IMR-90 (cell line): ENCODE results near the gene TALDO1. TPM values are rescaled to one million over a fixed set of nuclear protein-coding genes. Genes with fewer than 3 reads are reported as not detected.

Source experiments
- ATAC-seq: fragments of 200-7000 bp; cut with Tn5 transposase; 2 replicates; pipeline ENCODE4 v1.9.1; 2020; ENCODE audit warnings: low read depth, mild to moderate bottlenecking, moderate library complexity
- BruUV-seq: library from RNA; stranded (reverse); fragments of 400-500 nt; replicated peaks from 2 replicates; lab custom pipeline; 2021; lab: Mats Ljungman, UMichigan
- CTCF ChIA-PET: fragments of 300-600 bp; formaldehyde crosslinking; extraction: SDS; loops from one replicate; lab custom pipeline; 2021; ENCODE audit warnings: antibody characterized with exemption; lab: Yijun Ruan, JAX
- POLR2A ChIA-PET: fragments of 300-600 bp; sonication (Branson Sonifier 250); formaldehyde crosslinking; loops from one replicate; lab custom pipeline; 2022; ENCODE audit warnings: antibody characterized with exemption; ENCODE audit not compliant: unreplicated experiment; lab: Charles Lee
- DNase-seq: peaks from one replicate; pipeline ENCODE4 v3.0.0; 2013
- H2AFZ ChIP-seq: replicated peaks from 2 replicates; pipeline ENCODE3; 2013; ENCODE audit warnings: low read length, mild to moderate bottlenecking; ENCODE audit not compliant: poor library complexity
- H2AK5ac ChIP-seq: 2 replicates; pipeline ENCODE4 v1.6.1; 2013; ENCODE audit warnings: low read depth, low read length, inconsistent platforms
- H2AK9ac ChIP-seq: replicated peaks from 2 replicates; pipeline ENCODE3; 2013; ENCODE audit warnings: mild to moderate bottlenecking, low read depth, low read length, moderate library complexity; ENCODE audit not compliant: poor library complexity
- H2BK120ac ChIP-seq: 2 replicates; pipeline ENCODE4 v1.6.1; 2013; ENCODE audit warnings: low read depth, low read length, inconsistent platforms
- H2BK15ac ChIP-seq: 3 replicates; pipeline ENCODE4 v1.6.1; 2013; ENCODE audit warnings: low read depth, low read length, inconsistent platforms
- H2BK20ac ChIP-seq: 2 replicates; pipeline ENCODE4 v1.6.1; 2013; ENCODE audit warnings: low read depth, mild to moderate bottlenecking, inconsistent platforms, low read length, moderate library complexity
- H2BK5ac ChIP-seq: 2 replicates; pipeline ENCODE4 v1.6.1; 2013; ENCODE audit warnings: mild to moderate bottlenecking, low read depth, low read length, inconsistent platforms; ENCODE audit not compliant: poor library complexity, severe bottlenecking
- H3K14ac ChIP-seq: replicated peaks from 2 replicates; pipeline ENCODE4 v1.6.1; 2013; ENCODE audit warnings: low read depth, low read length, inconsistent platforms
- H3K18ac ChIP-seq: 2 replicates; pipeline ENCODE4 v1.6.1; 2013; ENCODE audit warnings: low read depth, low read length, control low read depth
- H3K23ac ChIP-seq: 2 replicates; pipeline ENCODE4 v1.6.1; 2013; ENCODE audit warnings: low read depth, low read length, inconsistent platforms
- H3K27ac ChIP-seq: 2 replicates; pipeline ENCODE4 v1.5.1; 2013; ENCODE audit warnings: mild to moderate bottlenecking, control low read depth, low read length; ENCODE audit not compliant: insufficient read depth
- H3K27me3 ChIP-seq: 2 replicates; pipeline ENCODE4 v1.6.1; 2013; ENCODE audit warnings: low read length; ENCODE audit not compliant: control insufficient read depth, insufficient read depth
- H3K36me3 ChIP-seq: 2 replicates; pipeline ENCODE4 v1.6.1; 2013; ENCODE audit warnings: low read length, mixed read lengths; ENCODE audit not compliant: control insufficient read depth, insufficient read depth
- H3K4ac ChIP-seq: 2 replicates; pipeline ENCODE4 v1.6.1; 2013; ENCODE audit warnings: low read depth, low read length, inconsistent platforms
- H3K4me1 ChIP-seq: 2 replicates; pipeline ENCODE4 v1.6.1; 2013; ENCODE audit warnings: low read length, mixed read lengths; ENCODE audit not compliant: control insufficient read depth, insufficient read depth
- H3K4me2 ChIP-seq: 2 replicates; pipeline ENCODE4 v1.6.1; 2013; ENCODE audit warnings: low read depth, mild to moderate bottlenecking, control low read depth, low read length, moderate library complexity
- H3K4me3 ChIP-seq: 2 replicates; pipeline ENCODE4 v1.5.1; 2013; ENCODE audit warnings: low read depth, mild to moderate bottlenecking, control low read depth, low read length, moderate library complexity; ENCODE audit not compliant: insufficient read depth
- H3K56ac ChIP-seq: 2 replicates; pipeline ENCODE4 v1.6.1; 2013; ENCODE audit warnings: low read length, inconsistent platforms; ENCODE audit not compliant: insufficient read depth; ENCODE audit errors: extremely low read depth
- H3K79me1 ChIP-seq, 2 experiments: 2 replicates each; pipeline ENCODE4 v1.6.1; 2013; ENCODE audit warnings: low read length in 2 of 2, inconsistent platforms in 1 of 2, low read depth in 1 of 2
- H3K9ac ChIP-seq: 2 replicates; pipeline ENCODE4 v1.6.1; 2013; ENCODE audit warnings: low read depth, low read length, control low read depth
- H3K9me1 ChIP-seq: 2 replicates; pipeline ENCODE4 v1.6.1; 2013; ENCODE audit warnings: low read length, inconsistent platforms; ENCODE audit not compliant: insufficient read depth
- H3K9me3 ChIP-seq: 2 replicates; pipeline ENCODE4 v1.6.1; 2013; ENCODE audit warnings: low read length; ENCODE audit not compliant: control insufficient read depth, insufficient read depth
- H4K20me1 ChIP-seq: 2 replicates; pipeline ENCODE4 v1.6.1; 2013; ENCODE audit warnings: low read length, inconsistent platforms; ENCODE audit not compliant: insufficient read depth
- H4K5ac ChIP-seq: 2 replicates; pipeline ENCODE4 v1.6.1; 2013; ENCODE audit warnings: mild to moderate bottlenecking, low read depth, low read length, control low read depth
- H4K8ac ChIP-seq, 2 experiments: 2 replicates each; pipeline ENCODE4 v1.6.1; 2013; ENCODE audit warnings: low read depth in 2 of 2, low read length in 2 of 2, control low read depth in 1 of 2, inconsistent platforms in 1 of 2
- H4K91ac ChIP-seq: 2 replicates; pipeline ENCODE4 v1.6.1; 2013; ENCODE audit warnings: low read depth, low read length, inconsistent platforms; ENCODE audit not compliant: insufficient read depth
- CEBPB ChIP-seq: IDR thresholded peaks from 2 replicates; pipeline ENCODE4 v1.6.1; 2012; ENCODE audit warnings: low read depth, low read length, improper control_type of control experiment
- CHD1 ChIP-seq: IDR thresholded peaks from 2 replicates; pipeline ENCODE4 v1.6.1; 2012; ENCODE audit warnings: low read depth, low read length, improper control_type of control experiment
- FOS ChIP-seq: fragments of 150-350 bp; IDR thresholded peaks from 2 replicates; pipeline ENCODE4 v1.6.1; 2016; ENCODE audit warnings: low read depth, low read length
- MAFK ChIP-seq: IDR thresholded peaks from 2 replicates; pipeline ENCODE4 v1.6.1; 2012; ENCODE audit warnings: low read depth, low read length, improper control_type of control experiment
- MAZ ChIP-seq: IDR thresholded peaks from 2 replicates; pipeline ENCODE4 v1.6.1; 2012; ENCODE audit warnings: low read depth, mild to moderate bottlenecking, low read length, improper control_type of control experiment, moderate library complexity, borderline replicate concordance
- MXI1 ChIP-seq: IDR thresholded peaks from 2 replicates; pipeline ENCODE4 v1.6.1; 2012; ENCODE audit warnings: low read depth, mild to moderate bottlenecking, low read length, moderate library complexity, borderline replicate concordance
- NFE2L2 ChIP-seq: fragments of 150-350 bp; IDR thresholded peaks from 2 replicates; pipeline ENCODE4 v1.6.1; 2016; ENCODE audit warnings: low read depth, mild to moderate bottlenecking, low read length
- POLR2A ChIP-seq: IDR thresholded peaks from 2 replicates; pipeline ENCODE4 v1.6.1; 2012; ENCODE audit warnings: mild to moderate bottlenecking, low read depth, low read length
- RFX5 ChIP-seq: IDR thresholded peaks from 2 replicates; pipeline ENCODE4 v1.8.0; 2012; ENCODE audit warnings: low read depth, mild to moderate bottlenecking, low read length, moderate library complexity
- SMC3 ChIP-seq: fragments of 150-350 bp; IDR thresholded peaks from 2 replicates; pipeline ENCODE4 v1.6.1; 2016; ENCODE audit warnings: low read depth, mild to moderate bottlenecking, antibody characterized with exemption, low read length, moderate library complexity
- WGBS, 2 experiments: methylation state at CpG; one replicate each; pipeline versions ENCODE4 v1.1.5 to v1.1.7; 2013; ENCODE audit warnings: missing lambda C conversion rate in 2 of 2; ENCODE audit not compliant: insufficient read length in 1 of 2; ENCODE audit errors: extremely low coverage in 2 of 2; 5-methylcytosine and 5-hydroxymethylcytosine counted together
- dilution Hi-C: fragments of 300-500 bp; cut with HindIII; formaldehyde crosslinking; loops from one replicate; pipeline ENCODE4 v1.14.3; 2018; ENCODE audit warnings: low sequenced_read_pairs; ENCODE audit not compliant: unreplicated experiment
- in situ Hi-C: fragments of 300-500 bp; cut with MboI; formaldehyde crosslinking; loops from 3 replicates; pipeline ENCODE4 v1.14.3; 2019; ENCODE audit warnings: low sequenced_read_pairs, inconsistent platforms, mixed read lengths
- intact Hi-C: fragments of 100-400 bp; cut with micrococcal nuclease; formaldehyde crosslinking; loops from 2 replicates; pipeline ENCODE4 v1.10.0; 2022
- polyA plus RNA-seq, 3 experiments: library from polyadenylated mRNA; depleted of rRNA; stranded (reverse); fragments of >200 nt; gene quantifications; 2 replicates each; pipeline ENCODE4 v1.2.3, GENCODE V29; 2012; ENCODE audit warnings: low replicate concordance in 1 of 3
- total RNA-seq: library from RNA; depleted of rRNA; stranded (reverse); fragments of >200 nt; gene quantifications from 2 replicates; pipeline ENCODE4 v1.2.3, GENCODE V29; 2012
- TF ChIP-seq, protein P1 (sequence below): fragments of 150-350 bp; IDR thresholded peaks from 2 replicates; pipeline ENCODE4 v1.6.1; 2017; ENCODE audit warnings: mild to moderate bottlenecking, antibody characterized with exemption, low read length, low read depth
- TF ChIP-seq, protein P2 (sequence below): conservative IDR thresholded peaks from 2 replicates; pipeline ENCODE4 v1.5.1; 2012; ENCODE audit warnings: mild to moderate bottlenecking, low read depth, low read length, improper control_type of control experiment

The TALDO1 gene
- total and polyA plus RNA-seq, 2 of the 4 experiments (the other 2 are of a cell fraction), result 147 to 210 TPM

DNA sequence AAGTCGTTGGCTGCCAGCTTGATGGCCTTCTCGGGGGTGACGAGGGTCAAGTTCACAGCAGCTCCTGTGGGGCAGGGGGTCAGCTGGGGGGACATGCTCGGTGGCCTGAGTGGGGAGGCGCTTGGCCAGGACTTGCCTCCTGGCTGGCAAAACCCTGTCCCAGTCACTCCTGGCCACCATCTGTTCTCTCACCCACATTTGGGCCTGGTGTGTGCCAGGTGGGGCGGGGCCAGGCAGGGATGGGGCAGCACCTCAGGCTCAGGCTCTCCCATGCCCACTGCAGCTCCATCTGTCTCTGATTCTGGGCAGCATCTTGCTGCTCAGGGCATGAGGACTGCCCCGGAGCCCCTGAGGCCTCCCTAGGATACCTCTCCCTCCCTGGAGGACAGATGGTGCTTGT lies 46.3 kb downstream of the TALDO1 start (continued):
- no peak for TF ChIP-seq RFX5
- TF ChIP-seq POLR2A, result no peak

- Histone ChIP-seq H3K4me2 (no peak overlapping the region), H3K18ac (no peak overlapping the region), H3K14ac (no peak overlapping the region), H3K27me3 (no peaks in the 10 kb centered on the region), H3K23ac (no peak overlapping the region), H2BK5ac (no peak overlapping the region), H3K27ac (no peak overlapping the region), H3K4me3 (no peak overlapping the region), H3K9me1 (peaks cover 6% of the 10 kb centered on the region; the same call in 1 of the 2 replicates), H4K91ac (no peak overlapping the region), H4K20me1 (peaks cover 18% of the 10 kb centered on the region), H2AK5ac (no peak overlapping the region), H3K9me3 (no peaks in the 10 kb centered on the region), H2AFZ (peak overlapping the region; percentile 40), H4K8ac (no peak overlapping the region), H2BK120ac (no peak overlapping the region), H4K5ac (no peak overlapping the region), H2BK15ac (no peak overlapping the region), H3K9ac (no peak overlapping the region), H2AK9ac (no peak overlapping the region), H2BK20ac (no peak overlapping the region), H3K56ac (no peak overlapping the region), H3K4me1 (peaks cover 16% of the 10 kb centered on the region), H3K79me1 (peaks cover 0 to 29% of the 10 kb centered on the region in 2 experiments; a peak in 3 of 4 replicates), H3K4ac (no peak overlapping the region), H3K36me3 (peaks cover 24% of the 10 kb centered on the region; the same call in 1 of the 2 replicates)
- no TSS peak for BruUV-seq
- dilution Hi-C loops (no loop called here), intact Hi-C loops (no loop called here), in situ Hi-C loops (no loop called here)
- CTCF ChIA-PET, result interaction anchor here (0.7 kb wide), 1 partner anchor 9 kb away, joined by 3 read pairs; no protein-coding TSS in a partner anchor
- POLR2A ChIA-PET, result no interaction called here
- ATAC-seq (no peak), DNase-seq (no peak)
- WGBS, 2 experiments, result 90% methylated on average over 8 of the region's 31 CpGs; no CpG with 5 or more reads in 1 of the 2 experiments
- no peak for TF ChIP-seq MXI1
- no peak for TF ChIP-seq CHD1
- TF ChIP-seq RFX5, result no peak
- TF ChIP-seq SMC3, result no peak
- TF ChIP-seq MAFK, result no peak
- no peak for TF ChIP-seq FOS
- TF ChIP-seq, protein P1, sequence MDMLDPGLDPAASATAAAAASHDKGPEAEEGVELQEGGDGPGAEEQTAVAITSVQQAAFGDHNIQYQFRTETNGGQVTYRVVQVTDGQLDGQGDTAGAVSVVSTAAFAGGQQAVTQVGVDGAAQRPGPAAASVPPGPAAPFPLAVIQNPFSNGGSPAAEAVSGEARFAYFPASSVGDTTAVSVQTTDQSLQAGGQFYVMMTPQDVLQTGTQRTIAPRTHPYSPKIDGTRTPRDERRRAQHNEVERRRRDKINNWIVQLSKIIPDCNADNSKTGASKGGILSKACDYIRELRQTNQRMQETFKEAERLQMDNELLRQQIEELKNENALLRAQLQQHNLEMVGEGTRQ, result no peak
- TF ChIP-seq MAZ, result no peak
- no peak for TF ChIP-seq NFE2L2
- no peak for TF ChIP-seq CEBPB
- TF ChIP-seq, protein P2, sequence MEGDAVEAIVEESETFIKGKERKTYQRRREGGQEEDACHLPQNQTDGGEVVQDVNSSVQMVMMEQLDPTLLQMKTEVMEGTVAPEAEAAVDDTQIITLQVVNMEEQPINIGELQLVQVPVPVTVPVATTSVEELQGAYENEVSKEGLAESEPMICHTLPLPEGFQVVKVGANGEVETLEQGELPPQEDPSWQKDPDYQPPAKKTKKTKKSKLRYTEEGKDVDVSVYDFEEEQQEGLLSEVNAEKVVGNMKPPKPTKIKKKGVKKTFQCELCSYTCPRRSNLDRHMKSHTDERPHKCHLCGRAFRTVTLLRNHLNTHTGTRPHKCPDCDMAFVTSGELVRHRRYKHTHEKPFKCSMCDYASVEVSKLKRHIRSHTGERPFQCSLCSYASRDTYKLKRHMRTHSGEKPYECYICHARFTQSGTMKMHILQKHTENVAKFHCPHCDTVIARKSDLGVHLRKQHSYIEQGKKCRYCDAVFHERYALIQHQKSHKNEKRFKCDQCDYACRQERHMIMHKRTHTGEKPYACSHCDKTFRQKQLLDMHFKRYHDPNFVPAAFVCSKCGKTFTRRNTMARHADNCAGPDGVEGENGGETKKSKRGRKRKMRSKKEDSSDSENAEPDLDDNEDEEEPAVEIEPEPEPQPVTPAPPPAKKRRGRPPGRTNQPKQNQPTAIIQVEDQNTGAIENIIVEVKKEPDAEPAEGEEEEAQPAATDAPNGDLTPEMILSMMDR, result no peak
- no peak for TF ChIP-seq POLR2A
These were observed 46.9 kb downstream of the TALDO1 start for GRCh38 chr11:794013-794765.
